T-helper 17 cell (primary cell): ENCODE data around the gene TSPAN5. TPM values are rescaled to one million over a fixed set of nuclear protein-coding genes. Genes with fewer than 3 reads are reported as not detected.

Experiments
- ATAC-seq: fragments of 150-1000 bp; cut with Tn5 transposase; 2 replicates; pipeline ENCODE4 v1.10.0; 2021; ENCODE audit warnings: mild to moderate bottlenecking, moderate library complexity
- DNase-seq, 3 donors: peaks; one replicate each; pipeline versions ENCODE4 v3.0.0 to v3.0.0-alpha.2; 2020 to 2021
- H3K9me3 ChIP-seq: one replicate; pipeline ENCODE4 v1.7.0; 2013; ENCODE audit warnings: low read length, mild to moderate bottlenecking; ENCODE audit not compliant: control insufficient read depth, poor library complexity, severe bottlenecking
- H3K27ac Mint-ChIP-seq: one replicate; pipeline ENCODE4 v1.8.0; 2022; ENCODE audit warnings: mild to moderate bottlenecking, moderate library complexity, mixed read lengths
- H3K27me3 Mint-ChIP-seq: one replicate; pipeline ENCODE4 v1.8.0; 2022; ENCODE audit warnings: mixed read lengths
- H3K36me3 Mint-ChIP-seq: one replicate; pipeline ENCODE4 v1.8.0; 2022; ENCODE audit warnings: low read depth, mixed read lengths
- H3K4me1 Mint-ChIP-seq: one replicate; pipeline ENCODE4 v1.8.0; 2022; ENCODE audit warnings: mild to moderate bottlenecking, mixed read lengths
- H3K4me3 Mint-ChIP-seq: one replicate; pipeline ENCODE4 v1.8.0; 2022; ENCODE audit warnings: mild to moderate bottlenecking, moderate library complexity, mixed read lengths
- total RNA-seq, 4 donors: library from RNA in 2 of 4; stranded (reverse) in 2 of 4; gene quantifications; one replicate each; pipeline ENCODE4 v1.2.3 and lab custom pipeline; 2022 to 2026

TSPAN5 gene
- total RNA-seq, 2 donors from 2014 or later: 11.8 to 15.2 TPM

GRCh38 chr4:98605216-98605615 lies 53.2 kb downstream of the TSPAN5 start:
- no peaks in the 10 kb centered on the region for H3K9me3 ChIP-seq
- DNase-seq (no peak), ATAC-seq (no peak)
- Mint-ChIP-seq H3K27ac (no peak overlapping the region), H3K27me3 (no peaks in the 10 kb centered on the region), H3K4me1 (peaks cover 54% of the 10 kb centered on the region), H3K4me3 (no peak overlapping the region), H3K36me3 (no peaks in the 10 kb centered on the region)

GRCh38 chr4:98604723-98605122 lies 53.7 kb downstream of the TSPAN5 start:
- H3K36me3 Mint-ChIP-seq: no peaks in the 10 kb centered on the region
- H3K4me1 Mint-ChIP-seq: peaks cover 54% of the 10 kb centered on the region
- no peaks in the 10 kb centered on the region for H3K27me3 Mint-ChIP-seq
- no peaks in the 10 kb centered on the region for H3K9me3 ChIP-seq
- H3K27ac Mint-ChIP-seq: no peak overlapping the region
- peak overlapping the region; percentile 81 for H3K4me3 Mint-ChIP-seq
- DNase-seq (no peak), ATAC-seq (no peak)

GRCh38 chr4:98603683-98604521 lies 54.5 kb downstream of the TSPAN5 start:
- peak overlapping the region; percentile 81 for H3K4me3 Mint-ChIP-seq
- H3K4me1 Mint-ChIP-seq: peaks cover 54% of the 10 kb centered on the region
- peak; percentile 64 for ATAC-seq
- no peak for DNase-seq
- H3K27ac Mint-ChIP-seq: peak overlapping the region; percentile 57
- H3K36me3 Mint-ChIP-seq: no peaks in the 10 kb centered on the region
- H3K27me3 Mint-ChIP-seq: no peaks in the 10 kb centered on the region
- H3K9me3 ChIP-seq: no peaks in the 10 kb centered on the region

- Mint-ChIP-seq H3K27me3 (no peaks in the 10 kb centered on the region), H3K4me3 (peak overlapping the region; percentile 67), H3K27ac (peak overlapping the region; percentile 49), H3K36me3 (no peaks in the 10 kb centered on the region), H3K4me1 (peaks cover 44% of the 10 kb centered on the region)
- no peaks in the 10 kb centered on the region for H3K9me3 ChIP-seq
- ATAC-seq: peak; percentile 18
- no peak for DNase-seq
Observed at GRCh38 chr4:98602270-98602669, 56.1 kb downstream of the TSPAN5 start.

- peak overlapping the region; percentile 8 for H3K27ac Mint-ChIP-seq
- H3K27me3 Mint-ChIP-seq: no peaks in the 10 kb centered on the region
- no peaks in the 10 kb centered on the region for H3K9me3 ChIP-seq
- DNase-seq (no peak), ATAC-seq (peak; percentile 39)
- no peaks in the 10 kb centered on the region for H3K36me3 Mint-ChIP-seq
- peaks cover 43% of the 10 kb centered on the region for H3K4me1 Mint-ChIP-seq
- peak overlapping the region; percentile 67 for H3K4me3 Mint-ChIP-seq
Observed at GRCh38 chr4:98601708-98602107, 56.7 kb downstream of the TSPAN5 start.

- H3K36me3 Mint-ChIP-seq: no peaks in the 10 kb centered on the region
- no peaks in the 10 kb centered on the region for H3K27me3 Mint-ChIP-seq
- H3K4me3 Mint-ChIP-seq: no peak overlapping the region
- H3K9me3 ChIP-seq: no peaks in the 10 kb centered on the region
- no peak overlapping the region for H3K27ac Mint-ChIP-seq
- H3K4me1 Mint-ChIP-seq: peaks cover 36% of the 10 kb centered on the region
- no peak for ATAC-seq
- DNase-seq: no peak
Observed at GRCh38 chr4:98599617-98600205, 58.7 kb downstream of the TSPAN5 start.

- Mint-ChIP-seq H3K36me3 (no peaks in the 10 kb centered on the region), H3K4me1 (peaks cover 31% of the 10 kb centered on the region), H3K27me3 (no peaks in the 10 kb centered on the region), H3K27ac (peak overlapping the region; percentile 56), H3K4me3 (no peak overlapping the region)
- no peak for DNase-seq
- H3K9me3 ChIP-seq: no peaks in the 10 kb centered on the region
- no peak for ATAC-seq
Observed at GRCh38 chr4:98586962-98587354, 71.5 kb downstream of the TSPAN5 start.

- Mint-ChIP-seq H3K4me1 (peaks cover 31% of the 10 kb centered on the region), H3K27me3 (no peaks in the 10 kb centered on the region), H3K27ac (peak overlapping the region; percentile 56), H3K36me3 (no peaks in the 10 kb centered on the region), H3K4me3 (no peak overlapping the region)
- DNase-seq (no peak), ATAC-seq (no peak)
- no peaks in the 10 kb centered on the region for H3K9me3 ChIP-seq
Observed at GRCh38 chr4:98586291-98586961, 72.0 kb downstream of the TSPAN5 start.

GRCh38 chr4:98585596-98585995 lies 72.8 kb downstream of the TSPAN5 start:
- H3K4me1 Mint-ChIP-seq: peaks cover 35% of the 10 kb centered on the region
- no peaks in the 10 kb centered on the region for H3K36me3 Mint-ChIP-seq
- ATAC-seq: no peak
- peak overlapping the region; percentile 56 for H3K27ac Mint-ChIP-seq
- no peaks in the 10 kb centered on the region for H3K9me3 ChIP-seq
- no peak overlapping the region for H3K4me3 Mint-ChIP-seq
- H3K27me3 Mint-ChIP-seq: no peaks in the 10 kb centered on the region
- no peak for DNase-seq

GRCh38 chr4:98584265-98584664 lies 74.1 kb downstream of the TSPAN5 start:
- ATAC-seq: no peak

GRCh38 chr4:98583265-98583664 lies 75.1 kb downstream of the TSPAN5 start:
- H3K4me3 Mint-ChIP-seq: no peak overlapping the region
- no peaks in the 10 kb centered on the region for H3K36me3 Mint-ChIP-seq
- H3K9me3 ChIP-seq: no peaks in the 10 kb centered on the region
- DNase-seq: no peak
- H3K27ac Mint-ChIP-seq: no peak overlapping the region
- H3K27me3 Mint-ChIP-seq: no peaks in the 10 kb centered on the region
- no peak for ATAC-seq
- H3K4me1 Mint-ChIP-seq: peaks cover 44% of the 10 kb centered on the region

More at GRCh38 chr4:98584265-98584664, 74.1 kb downstream of the TSPAN5 start:
- H3K9me3 ChIP-seq: no peaks in the 10 kb centered on the region
- Mint-ChIP-seq H3K36me3 (no peaks in the 10 kb centered on the region), H3K4me3 (no peak overlapping the region), H3K27ac (no peak overlapping the region), H3K27me3 (no peaks in the 10 kb centered on the region), H3K4me1 (peaks cover 37% of the 10 kb centered on the region)
- DNase-seq: no peak

GRCh38 chr4:98581126-98581525 lies 77.3 kb downstream of the TSPAN5 start:
- peaks cover 3% of the 10 kb centered on the region for H3K36me3 Mint-ChIP-seq
- H3K9me3 ChIP-seq: no peaks in the 10 kb centered on the region
- H3K27me3 Mint-ChIP-seq: no peaks in the 10 kb centered on the region
- H3K27ac Mint-ChIP-seq: no peak overlapping the region
- H3K4me3 Mint-ChIP-seq: no peak overlapping the region
- no peak for DNase-seq
- peaks cover 32% of the 10 kb centered on the region for H3K4me1 Mint-ChIP-seq
- ATAC-seq: no peak

- Mint-ChIP-seq H3K4me1 (peaks cover 23% of the 10 kb centered on the region), H3K4me3 (no peak overlapping the region), H3K36me3 (peaks cover 5% of the 10 kb centered on the region), H3K27ac (no peak overlapping the region), H3K27me3 (no peaks in the 10 kb centered on the region)
- DNase-seq: no peak
- ATAC-seq: no peak
- H3K9me3 ChIP-seq: no peaks in the 10 kb centered on the region
Observed at GRCh38 chr4:98577956-98578355, 80.5 kb downstream of the TSPAN5 start.
